NCI-H2107 treated with DMSO at 0.1 percent for 48 hours (cell line): ENCODE results near the gene PBOV1.

Source experiments
- DNase-seq: peaks from one replicate; lab custom pipeline; 2025; ENCODE audit not compliant: unreplicated experiment; lab: John Stamatoyannopoulos, UW

The PBOV1 gene

GRCh38 chr6:138218449-138218848, at the start of gene PBOV1:
Gene PBOV1 (minus strand): TSS chr6:138218491. CDS start chr6:138218395, 96 bp downstream.
- no peak for DNase-seq

GRCh38 chr6:138266095-138266494, 47.8 kb upstream of the PBOV1 start:
- no peak for DNase-seq

- no peak for DNase-seq
Measured at GRCh38 chr6:138264372-138264880, 46.1 kb upstream of the PBOV1 start.

GRCh38 chr6:138263963-138264362, 45.7 kb upstream of the PBOV1 start:
- DNase-seq: no peak

- DNase-seq: no peak
Measured at GRCh38 chr6:138261116-138261780, 43.0 kb upstream of the PBOV1 start.

- no peak for DNase-seq
Measured at GRCh38 chr6:138258991-138259390, 40.7 kb upstream of the PBOV1 start.

GRCh38 chr6:138258197-138258596, 39.9 kb upstream of the PBOV1 start:
- no peak for DNase-seq

GRCh38 chr6:138257638-138258040, 39.3 kb upstream of the PBOV1 start:
- DNase-seq: no peak

- no peak for DNase-seq
Measured at GRCh38 chr6:138255443-138255842, 37.2 kb upstream of the PBOV1 start.

GRCh38 chr6:138253731-138254130, 35.4 kb upstream of the PBOV1 start:
- no peak for DNase-seq

GRCh38 chr6:138250513-138251247, 32.4 kb upstream of the PBOV1 start:
- DNase-seq: no peak

GRCh38 chr6:138250053-138250452, 31.8 kb upstream of the PBOV1 start:
- DNase-seq: no peak

- DNase-seq: no peak
Measured at GRCh38 chr6:138248878-138249277, 30.6 kb upstream of the PBOV1 start.

GRCh38 chr6:138248011-138248410, 29.7 kb upstream of the PBOV1 start:
- no peak for DNase-seq

- no peak for DNase-seq
Measured at GRCh38 chr6:138246650-138247440, 28.6 kb upstream of the PBOV1 start.

- no peak for DNase-seq
Measured at GRCh38 chr6:138245751-138246150, 27.5 kb upstream of the PBOV1 start.

GRCh38 chr6:138242987-138243592, 24.8 kb upstream of the PBOV1 start:
- no peak for DNase-seq

- DNase-seq: no peak
Measured at GRCh38 chr6:138241934-138242333, 23.6 kb upstream of the PBOV1 start.

GRCh38 chr6:138241381-138241780, 23.1 kb upstream of the PBOV1 start:
- DNase-seq: no peak

- DNase-seq: no peak
Measured at GRCh38 chr6:138240476-138241245, 22.4 kb upstream of the PBOV1 start.
